ENCODE results near the gene LSAMP.
"Not testable (repeated sequence)": the region's sequence is repeated elsewhere in the genome, so short reads cannot be mapped to it uniquely, and the experiment has no call there.

Gene LSAMP

DNA sequence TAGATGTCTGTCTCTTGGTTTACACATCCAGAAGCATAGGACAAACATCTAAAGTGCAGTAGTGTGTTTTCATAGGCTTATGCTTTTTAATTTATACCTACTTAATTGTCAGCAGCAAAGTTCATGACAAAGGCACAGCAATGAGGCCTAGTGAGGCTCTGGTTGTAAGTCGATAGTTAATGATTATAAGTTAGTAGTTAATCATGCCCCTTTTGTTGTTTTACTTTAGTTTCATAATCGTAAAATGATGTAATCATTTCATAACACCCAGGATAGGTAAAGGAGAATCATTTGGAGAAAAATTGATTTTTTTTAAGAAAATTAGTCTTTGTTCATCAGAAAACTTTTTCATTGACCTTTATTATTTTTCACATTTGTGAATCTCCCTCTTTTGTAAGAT is 351.9 kb downstream of the LSAMP start:
- DNase-seq, result no peak

DNA sequence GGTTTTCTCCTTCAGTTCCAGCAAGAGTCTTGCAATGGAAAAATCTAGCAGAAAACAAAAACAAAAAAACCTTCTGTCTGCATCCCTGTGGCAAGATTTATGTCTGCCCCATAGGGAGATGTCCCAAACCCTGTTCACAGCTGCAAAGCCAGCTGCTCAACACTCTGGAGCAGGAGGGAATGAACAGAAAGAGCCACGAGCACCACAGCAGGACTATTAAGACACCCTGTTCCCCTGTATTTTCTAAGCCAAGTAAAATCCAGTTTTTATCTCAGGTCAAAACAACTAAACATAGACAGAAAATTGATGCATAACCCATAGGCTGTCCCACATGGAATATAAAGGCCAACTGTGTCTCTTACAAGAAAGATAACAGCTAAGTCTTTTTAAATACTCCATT is 357.9 kb downstream of the LSAMP start:
- no peak for DNase-seq

DNA sequence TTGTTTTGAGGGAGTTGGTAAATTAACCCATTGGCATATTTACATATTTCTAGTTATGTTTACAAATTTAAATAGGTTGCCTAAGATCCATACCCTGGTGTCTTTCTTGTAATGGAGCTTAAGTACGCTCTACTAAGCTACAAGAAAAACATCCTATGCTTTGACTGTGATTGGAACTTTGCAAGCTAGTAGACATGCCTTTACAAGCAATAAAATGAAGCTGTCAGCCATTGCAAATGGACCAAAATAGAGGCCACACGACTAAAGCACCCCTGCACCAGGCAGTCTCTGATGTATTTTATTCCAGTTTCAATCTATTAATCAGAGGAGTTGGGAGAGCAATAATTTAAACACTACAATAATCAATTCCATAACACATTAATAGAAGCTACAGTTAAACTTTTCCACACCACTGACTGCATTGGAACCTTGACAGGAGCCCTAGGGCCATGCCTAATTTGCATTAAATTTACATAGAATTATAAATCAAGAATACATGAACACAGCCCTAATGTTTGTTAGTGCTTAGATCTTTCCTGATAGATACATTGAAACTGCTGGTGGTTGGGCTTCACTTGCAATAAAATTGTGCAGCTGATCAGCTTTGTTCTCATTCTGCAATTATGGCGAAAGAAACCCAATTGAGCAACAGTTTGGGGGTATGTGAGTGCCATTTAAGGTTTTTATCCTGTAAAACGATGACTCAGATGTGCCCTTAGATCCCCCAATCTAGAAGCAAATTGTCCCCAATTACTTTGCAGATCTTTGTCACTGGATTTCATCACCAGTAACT is 360.1 kb downstream of the LSAMP start:
- peak; percentile 10 for DNase-seq

DNA sequence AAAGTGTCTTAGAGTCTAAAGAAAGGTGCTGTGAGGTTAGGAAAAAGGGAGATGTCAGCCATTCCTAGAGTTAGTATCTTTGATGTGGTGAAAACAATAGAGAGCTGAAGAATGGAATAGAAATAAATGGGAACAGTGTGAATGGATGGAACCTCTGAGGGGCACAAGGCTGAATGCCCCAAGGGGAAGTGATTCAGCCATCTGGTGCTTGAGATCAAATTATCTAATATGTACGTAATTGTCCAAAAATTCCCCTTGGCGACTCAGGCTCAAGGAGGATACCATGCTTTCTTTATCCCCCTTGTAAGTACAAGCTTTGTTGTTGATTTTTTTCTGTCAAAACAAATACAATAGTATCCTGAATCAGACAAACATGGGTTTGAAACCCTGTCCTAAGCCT is 361.6 kb downstream of the LSAMP start:
- no peak for DNase-seq

DNA sequence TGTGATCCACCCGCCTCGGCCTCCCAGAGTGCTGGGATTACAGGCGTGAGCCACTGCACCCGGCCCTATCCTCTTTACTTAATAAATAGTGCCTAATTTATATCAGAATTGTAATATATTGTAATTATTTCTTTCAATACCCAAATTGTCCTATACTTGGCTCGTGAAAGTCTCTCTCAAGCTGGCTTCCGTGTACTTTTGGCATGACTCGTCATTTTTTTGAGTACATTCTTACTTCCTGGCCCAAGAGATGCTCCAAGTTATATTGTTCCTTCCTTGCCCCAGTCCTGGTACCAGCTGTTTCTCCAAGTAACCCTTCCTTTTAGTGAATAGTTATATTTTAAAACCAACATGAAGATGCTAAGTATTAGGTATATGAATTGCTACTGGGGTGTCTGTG is 366.7 kb downstream of the LSAMP start:
- DNase-seq, result no peak

DNA sequence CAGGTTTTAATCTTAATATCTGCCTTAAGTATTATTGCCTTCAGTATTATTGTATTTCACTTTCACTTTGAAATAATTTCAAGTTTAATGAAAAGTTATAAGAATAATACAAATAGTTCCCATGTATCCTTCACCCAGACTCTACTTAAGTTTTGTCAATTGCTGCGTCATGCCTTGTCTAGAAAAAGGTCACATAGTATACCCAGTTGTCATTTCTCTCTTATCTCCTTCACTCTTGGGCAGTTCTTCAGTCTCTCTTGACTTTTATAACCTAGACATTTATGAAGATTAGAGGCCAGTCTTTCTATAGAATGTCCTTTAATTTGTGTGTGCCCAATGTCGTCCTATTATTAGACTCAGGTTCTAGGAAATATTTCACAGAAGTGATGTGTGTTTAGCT is 367.7 kb downstream of the LSAMP start:
- DNase-seq, result peak; percentile 33

DNA sequence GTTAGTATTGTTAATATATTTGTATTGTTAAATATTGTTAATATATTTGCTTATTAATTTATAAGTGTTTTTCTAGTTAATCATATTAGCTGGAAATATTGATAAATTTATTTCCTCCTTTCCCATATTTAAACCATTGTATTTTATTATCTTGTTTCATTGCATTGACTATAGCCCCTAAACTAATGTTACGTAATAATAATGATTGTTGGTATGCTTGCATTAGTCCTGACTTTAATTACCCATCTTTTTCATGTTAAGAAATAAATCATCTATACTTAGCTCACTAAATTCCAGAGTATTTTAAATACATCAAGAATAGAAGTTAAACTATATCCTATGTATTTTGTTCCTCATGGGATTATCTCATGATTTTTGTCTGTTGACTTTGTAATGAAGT is 368.2 kb downstream of the LSAMP start:
- no peak for DNase-seq

DNA sequence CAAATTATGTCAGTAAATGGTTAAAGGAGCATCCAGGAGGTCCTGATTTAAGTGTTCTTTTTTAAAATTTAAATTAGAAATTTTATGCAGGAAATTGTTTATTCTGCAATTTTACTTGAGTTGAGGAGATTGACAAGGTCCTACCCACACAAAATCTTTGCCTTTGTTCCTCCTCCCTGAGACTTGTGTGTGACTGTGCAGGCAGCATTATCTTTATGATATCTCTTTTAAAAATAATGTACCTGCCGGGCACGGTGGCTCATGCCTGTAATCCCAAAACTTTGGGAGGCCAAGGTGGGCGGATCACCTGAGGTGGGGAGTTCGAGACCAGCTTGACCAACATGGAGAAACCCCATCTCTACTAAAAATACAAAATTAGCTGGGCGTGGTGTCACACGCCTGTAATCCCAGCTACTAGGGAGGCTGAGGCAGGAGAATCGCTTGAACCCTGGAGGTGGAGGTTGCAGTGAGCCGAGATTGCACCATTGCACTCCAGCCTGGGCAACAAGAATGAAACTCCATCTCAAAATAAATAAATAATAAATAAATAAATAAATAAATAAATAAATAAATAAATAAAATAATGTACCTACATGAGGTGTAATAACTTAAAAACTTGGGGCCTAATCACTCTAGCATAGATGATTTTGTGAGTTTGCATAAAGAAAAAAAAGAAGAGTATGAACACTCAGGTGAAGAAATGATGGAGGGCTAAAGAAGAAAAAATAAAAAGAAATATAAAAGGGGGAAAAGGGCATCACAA is 374.6 kb downstream of the LSAMP start:
- DNase-seq, result not testable (repeated sequence)

DNA sequence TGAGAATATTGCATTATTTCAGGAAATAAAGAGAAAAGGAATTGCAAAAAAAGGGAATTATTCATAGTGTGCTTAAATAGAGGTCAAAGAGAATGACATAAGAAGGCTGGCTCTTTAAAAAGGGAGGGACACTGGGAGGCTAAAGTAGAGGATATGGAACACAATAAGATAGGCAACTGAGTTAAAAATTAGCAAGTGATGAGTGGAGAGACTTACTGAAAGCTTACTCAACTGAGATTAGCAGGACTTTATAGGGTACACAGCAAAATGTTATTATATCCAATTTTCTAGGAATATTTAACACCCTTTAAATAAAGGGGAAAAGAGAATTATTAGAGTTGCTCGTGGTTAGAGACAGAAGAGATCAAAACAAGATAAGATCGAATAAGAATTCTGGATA is 375.2 kb downstream of the LSAMP start:
- no peak for DNase-seq

DNA sequence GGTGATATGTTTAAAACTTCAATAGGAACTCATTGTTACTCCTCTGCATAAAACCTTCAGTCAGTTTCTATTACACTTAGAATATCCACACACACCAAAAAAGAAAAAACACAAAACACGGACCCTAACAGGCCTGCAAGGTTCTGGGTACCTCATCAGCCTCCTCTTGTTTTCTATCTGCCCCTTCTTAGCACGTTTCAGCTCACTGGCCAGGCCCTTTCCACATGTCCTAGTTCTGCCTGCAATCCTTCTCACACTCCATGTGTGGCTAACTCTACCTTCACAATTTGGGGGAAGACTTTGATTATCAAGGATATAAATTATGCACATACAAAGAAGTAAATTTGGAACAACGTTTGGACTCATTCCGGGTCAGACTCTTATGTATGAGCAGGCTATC is 376.3 kb downstream of the LSAMP start:
- DNase-seq, result no peak

DNA sequence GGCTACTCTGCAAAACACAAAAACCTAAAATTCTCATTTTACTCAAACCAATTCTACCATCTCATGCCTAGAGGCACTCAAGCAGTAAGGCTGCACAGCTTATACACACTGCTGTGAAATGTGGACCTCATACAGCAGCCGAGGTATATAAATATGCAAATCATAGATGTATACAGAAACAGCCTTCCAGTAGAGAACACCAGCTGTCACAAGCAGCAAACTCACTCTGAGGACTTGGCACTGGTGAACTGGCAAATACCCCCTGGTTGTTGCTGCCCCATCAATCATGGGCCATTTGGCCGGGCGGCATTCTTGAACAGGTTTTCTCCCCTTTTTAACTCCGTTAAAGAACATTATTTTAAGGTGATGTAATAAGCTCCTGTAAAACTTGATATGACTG is 378.0 kb downstream of the LSAMP start:
- DNase-seq, result no peak

DNA sequence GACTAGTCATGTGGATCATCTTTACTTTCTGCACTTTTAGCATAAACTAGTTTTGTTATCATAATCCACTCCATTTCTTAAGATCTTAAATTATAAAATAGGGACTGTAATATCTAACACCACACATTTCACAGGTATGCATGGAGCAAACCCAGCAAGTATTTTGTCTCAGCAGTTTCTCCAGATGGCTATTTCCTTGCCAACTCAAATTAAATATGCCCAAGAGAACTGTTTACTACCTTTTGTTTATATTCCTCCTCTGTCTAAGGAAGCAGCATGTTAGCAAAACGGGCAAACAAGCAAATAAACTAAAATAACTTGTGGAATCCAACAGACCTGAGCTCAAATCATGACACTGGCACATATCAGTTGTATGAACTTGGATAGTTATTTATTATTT is 379.8 kb downstream of the LSAMP start:
- no peak for DNase-seq

DNA sequence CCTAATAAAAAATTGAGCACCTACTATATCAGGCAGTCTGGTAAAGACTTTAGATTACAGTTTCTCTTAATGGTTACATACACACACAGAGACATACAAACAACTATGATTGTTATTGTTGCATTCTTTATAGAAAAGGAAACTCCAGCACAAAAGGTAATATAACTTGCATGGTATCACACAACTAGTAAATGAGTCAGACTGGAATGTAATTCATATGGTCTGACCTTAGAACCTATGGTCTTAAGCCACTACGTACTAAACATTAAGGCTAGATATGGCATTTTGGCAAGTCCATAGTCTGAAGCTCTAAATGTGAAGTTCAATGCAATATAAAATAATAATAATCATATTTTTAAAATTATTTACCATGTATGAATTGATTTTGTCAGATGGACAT is 380.6 kb downstream of the LSAMP start:
- DNase-seq, result no peak

DNA sequence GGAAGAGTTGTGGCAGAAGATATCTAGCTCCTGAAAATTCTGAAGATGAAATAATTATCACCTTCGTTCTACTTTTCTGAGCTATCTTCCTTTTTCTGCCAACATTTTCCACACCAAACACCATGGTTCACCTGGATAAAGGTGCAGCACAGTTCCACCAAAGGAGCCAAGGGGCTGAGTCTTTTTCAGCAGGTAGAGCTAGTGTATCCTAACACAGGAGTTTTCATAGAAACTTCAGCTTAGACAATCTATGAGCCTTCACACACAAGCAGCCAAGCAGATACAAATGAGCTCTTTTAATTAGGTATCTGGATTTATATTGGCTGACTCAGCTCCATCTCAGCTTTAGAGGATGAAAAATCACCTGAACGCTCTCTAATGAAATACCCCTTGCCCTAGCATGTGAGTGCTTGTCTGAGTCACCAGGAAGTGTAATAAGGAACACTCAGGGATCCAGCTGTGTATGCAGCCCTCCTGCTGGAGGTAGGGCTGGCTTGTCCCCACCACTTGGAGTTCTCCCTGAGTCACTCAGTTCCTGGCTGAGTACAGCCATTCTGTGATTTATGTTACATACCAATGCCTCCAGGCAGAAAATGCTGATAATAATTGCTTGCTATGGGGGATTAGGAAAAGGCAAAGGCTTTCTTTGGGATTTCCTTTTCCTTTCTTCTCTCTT is 385.7 kb downstream of the LSAMP start:
- no peak for DNase-seq

DNA sequence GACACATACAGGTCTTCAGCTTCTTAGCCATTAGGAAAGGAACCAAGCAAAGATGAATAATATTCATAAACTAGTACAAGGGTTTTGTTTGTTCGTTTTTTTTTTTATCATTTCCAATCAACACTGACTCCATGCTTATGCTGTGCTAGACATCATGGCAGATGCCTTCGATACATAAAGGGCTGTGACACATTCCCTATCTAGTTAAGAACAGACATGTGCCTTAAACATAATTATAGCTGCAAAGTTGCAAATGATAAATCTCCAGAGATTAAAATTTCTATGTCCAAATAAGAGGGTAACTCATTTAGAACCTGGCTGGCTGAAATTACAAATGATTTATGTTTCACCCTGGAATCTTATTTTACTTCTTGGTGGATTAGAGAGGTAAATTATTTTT is 386.4 kb downstream of the LSAMP start:
- DNase-seq, result no peak

DNA sequence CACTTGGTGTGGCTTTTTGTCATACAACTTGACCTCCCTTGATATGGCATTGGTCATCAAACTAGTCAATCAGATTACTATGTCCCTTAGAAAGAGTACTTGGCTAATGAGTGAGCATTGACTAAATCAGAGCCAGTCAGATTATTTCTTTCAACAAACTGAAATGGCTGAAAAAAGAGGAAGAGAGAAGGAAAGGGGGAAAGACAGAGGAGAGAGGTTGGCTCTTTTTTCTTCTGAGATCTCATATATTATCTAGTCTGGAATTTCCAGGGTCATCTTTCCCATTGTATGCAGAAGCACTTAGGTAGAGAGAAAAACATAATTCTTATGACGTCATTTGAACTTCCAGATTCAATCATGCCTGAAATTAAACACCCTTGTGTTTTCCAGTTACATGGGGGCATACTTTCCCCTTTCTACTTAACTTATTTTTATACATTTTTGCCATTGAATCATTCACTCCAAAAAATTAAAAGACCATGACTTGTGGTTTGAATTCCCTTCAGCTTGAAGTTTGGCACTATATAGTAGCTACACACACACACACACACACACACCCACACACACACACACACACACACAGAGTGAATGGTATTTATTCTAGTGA is 387.8 kb downstream of the LSAMP start:
- DNase-seq, result no peak

DNA sequence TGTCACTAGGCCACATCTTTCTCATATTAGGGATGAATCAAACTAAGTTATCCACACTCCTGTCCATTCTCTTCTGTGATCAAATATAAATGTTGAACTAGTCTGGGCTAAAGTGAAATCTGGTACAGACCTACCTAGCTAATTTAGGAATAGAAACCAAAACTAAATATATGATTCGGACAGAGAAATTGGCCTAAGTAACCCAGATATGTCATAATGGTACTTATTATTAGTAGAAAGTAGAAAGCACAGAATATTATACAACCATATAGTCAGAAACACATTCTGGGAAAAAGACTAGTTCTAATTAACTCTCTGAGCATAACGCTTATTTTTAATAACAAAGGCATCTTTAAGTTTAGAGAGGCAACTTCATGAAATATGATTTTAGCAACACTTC is 389.0 kb downstream of the LSAMP start:
- DNase-seq, result no peak

DNA sequence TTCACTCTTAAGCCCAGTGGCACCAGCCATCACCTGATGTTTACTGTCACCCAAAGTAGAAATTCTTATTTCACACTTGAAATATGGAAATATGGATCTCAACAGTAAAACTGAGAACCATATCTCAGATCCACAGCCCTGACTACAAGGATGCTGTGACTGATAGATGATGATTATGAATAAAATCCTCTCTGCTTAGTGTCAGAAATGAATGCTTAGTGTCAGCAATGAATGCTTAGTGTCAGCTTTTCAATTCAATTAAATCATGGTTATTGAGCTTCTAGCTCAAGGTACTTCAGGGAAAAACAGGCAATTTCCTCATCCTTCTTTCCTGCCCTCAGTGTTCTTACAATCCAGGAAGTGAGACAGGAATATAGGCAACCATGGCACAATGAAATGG is 392.3 kb downstream of the LSAMP start:
- no peak for DNase-seq

DNA sequence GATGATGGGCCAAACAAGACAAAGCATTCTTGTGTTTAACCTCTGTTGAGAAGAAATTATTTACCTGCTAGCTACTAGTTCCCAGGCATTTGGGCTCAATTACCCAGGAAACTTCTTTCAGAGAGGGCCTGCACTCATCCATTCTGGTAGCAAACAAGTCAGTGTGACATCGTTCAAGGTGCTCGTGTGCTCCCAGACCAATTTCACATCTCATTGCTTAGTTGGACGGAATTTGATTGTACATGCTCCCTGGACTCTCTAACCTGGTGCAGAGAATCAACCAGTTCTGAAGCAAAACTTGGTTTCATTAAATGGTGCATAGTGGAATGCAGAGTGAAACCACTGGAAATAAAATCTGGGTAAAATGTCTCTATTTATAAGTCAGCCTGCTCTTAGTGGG is 392.7 kb downstream of the LSAMP start:
- no peak for DNase-seq

DNA sequence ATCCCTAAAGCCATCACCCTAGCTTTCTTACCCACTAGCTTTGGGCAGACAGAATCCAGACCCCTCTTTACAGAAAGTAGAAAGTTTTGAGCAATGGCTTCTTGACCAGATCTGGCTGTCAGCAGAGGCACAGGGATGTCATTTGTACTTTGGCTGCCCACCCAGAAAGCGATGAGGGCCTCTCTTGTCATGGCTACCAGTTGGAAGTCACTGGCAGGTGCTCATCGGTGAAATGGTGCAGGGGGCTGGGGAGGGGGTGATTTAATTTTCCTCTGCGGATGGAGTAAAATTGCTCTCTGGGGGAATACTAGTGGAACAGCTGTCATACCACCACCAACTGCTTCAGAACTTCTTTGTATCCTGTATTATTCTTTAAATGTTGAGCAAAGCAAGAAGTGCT is 393.7 kb downstream of the LSAMP start:
- DNase-seq, result no peak

DNA sequence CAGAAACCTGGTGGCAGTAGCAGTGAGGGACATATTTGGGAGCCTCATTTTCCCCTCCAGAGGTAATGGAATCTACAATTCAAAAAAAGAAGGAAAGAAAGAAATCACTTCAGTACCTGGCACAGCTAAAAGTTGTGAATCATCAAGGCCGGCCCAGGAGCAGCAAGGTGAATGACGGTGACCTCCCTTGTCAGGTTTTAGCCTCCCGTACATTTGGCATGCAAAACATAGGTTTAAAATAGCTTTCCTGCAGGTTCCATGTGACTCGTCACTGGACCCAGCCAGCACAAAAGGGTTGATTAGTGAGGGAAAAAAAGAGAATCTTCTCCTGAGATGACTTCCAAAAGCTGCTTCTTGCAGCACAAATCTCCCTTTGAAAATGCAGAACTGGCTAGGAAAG is 394.2 kb downstream of the LSAMP start:
- no peak for DNase-seq

DNA sequence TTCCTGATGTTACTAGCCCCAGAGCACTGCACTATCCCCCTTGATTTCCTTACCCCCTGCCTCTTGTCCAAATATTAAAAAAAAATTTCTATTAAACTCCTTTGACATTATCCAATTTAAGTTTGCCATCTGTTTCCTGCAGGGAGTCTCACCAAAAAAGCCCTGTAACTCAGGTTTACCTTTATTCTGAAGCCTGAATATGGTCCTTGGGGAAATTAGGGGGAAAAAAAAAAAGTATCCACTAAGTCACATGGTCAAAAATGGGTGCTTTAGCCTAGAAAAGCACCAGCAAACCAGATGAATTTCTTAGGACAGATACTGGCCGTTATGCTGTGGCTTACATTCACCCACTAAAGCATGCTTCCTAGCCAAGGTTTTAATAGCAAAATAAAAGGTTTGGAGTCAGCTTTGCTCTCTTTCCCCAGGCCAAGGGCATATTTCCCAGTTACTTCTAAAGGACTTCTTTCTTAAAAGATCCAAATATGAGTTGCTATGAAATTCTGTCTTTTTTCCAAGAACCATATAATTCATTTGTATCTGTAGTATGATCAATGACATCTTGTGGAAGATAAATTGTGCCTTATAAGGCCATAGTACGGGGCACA is 394.9 kb downstream of the LSAMP start:
- no peak for DNase-seq

DNA sequence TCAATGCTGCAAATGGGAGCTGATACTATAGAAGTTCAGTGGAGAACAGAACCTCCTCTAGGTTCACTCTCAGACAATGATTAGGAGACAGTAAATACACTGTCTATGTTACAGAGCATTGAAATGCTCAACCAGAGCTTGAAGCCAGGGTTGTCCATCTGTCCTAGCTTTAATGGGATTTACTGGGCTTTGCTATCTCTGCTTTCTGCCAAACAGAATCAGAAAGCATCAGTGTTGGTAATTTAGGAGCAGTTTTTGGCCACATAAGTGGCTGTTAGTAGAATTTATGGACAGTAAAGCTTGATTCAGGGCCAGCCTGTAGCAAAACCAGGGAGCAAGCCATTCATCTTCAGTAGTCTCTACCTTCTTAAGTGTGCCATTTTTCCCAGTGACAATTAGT is 396.3 kb downstream of the LSAMP start:
- no peak for DNase-seq
